RWPE1 (cell line): ENCODE data around the gene ADIPOR1.
"Not testable (repeated sequence)": the region's sequence is repeated elsewhere in the genome, so short reads cannot be mapped to it uniquely, and the experiment has no call there.

Experiments used
- CTCF ChIA-PET: fragments of 350-600 bp; sonication (Branson Sonifier 250); formaldehyde crosslinking; extraction: SDS; loops from one replicate; lab custom pipeline; 2021; lab: Yijun Ruan, JAX
- POLR2A ChIA-PET: fragments of 400-600 bp; formaldehyde crosslinking; extraction: SDS; loops from one replicate; lab custom pipeline; 2020; ENCODE audit warnings: antibody characterized with exemption; ENCODE audit not compliant: low non-redundant PET; lab: Yijun Ruan, JAX
- DNase-seq: peaks from one replicate; pipeline ENCODE4 v3.0.0; 2012; ENCODE audit warnings: low spot score
- H3K27ac ChIP-seq: fragments of 450-650 bp; 2 replicates; pipeline ENCODE4 v1.5.1; 2017
- CTCF ChIP-seq: fragments of 450-650 bp; conservative IDR thresholded peaks from 2 replicates; pipeline ENCODE4 v1.5.1; 2017; ENCODE audit warnings: low read depth, mild to moderate bottlenecking

ADIPOR1 gene

GRCh38 chr1:202915146-202915545 is 43.0 kb downstream of the ADIPOR1 start:
- CTCF ChIA-PET: interaction anchor here (0.6 kb wide), 1 partner anchor 167 kb away, joined by 3 read pairs; no protein-coding TSS in a partner anchor
- no peak for DNase-seq
- POLR2A ChIA-PET: no interaction called here
- H3K27ac ChIP-seq: no peak overlapping the region
- no peak for TF ChIP-seq CTCF

DNA sequence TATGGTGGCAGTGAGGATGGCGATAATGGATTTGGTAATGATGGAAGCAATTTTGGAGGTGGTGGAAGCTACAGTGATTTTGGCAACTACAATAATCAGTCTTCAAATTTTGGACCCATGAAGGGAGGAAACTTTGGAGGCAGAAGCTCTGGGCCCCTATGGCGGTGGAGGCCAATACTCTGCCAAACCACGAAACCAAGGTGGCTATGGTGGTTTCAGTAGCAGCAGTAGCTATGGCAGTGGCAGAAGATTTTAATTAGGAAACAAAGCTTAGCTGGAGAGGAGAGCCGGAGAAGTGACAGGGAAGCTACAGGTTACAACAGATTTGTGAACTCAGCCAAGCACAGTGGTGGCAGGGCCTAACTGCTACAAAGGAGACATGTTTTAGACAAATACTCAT is 45.6 kb downstream of the ADIPOR1 start:
- DNase-seq, POLR2A ChIA-PET, CTCF ChIA-PET, H3K27ac ChIP-seq: not testable (repeated sequence)

GRCh38 chr1:202909494-202909893 is 48.6 kb downstream of the ADIPOR1 start:
- ChIA-PET POLR2A (no interaction called here), CTCF (interaction anchor here (1.1 kb wide), 1 partner anchor 90 kb away, joined by 4 read pairs; no protein-coding TSS in a partner anchor)
- H3K27ac ChIP-seq: no peak overlapping the region
- no peak for DNase-seq
- no peak for TF ChIP-seq CTCF

- CTCF ChIA-PET: interaction anchor here (1.1 kb wide), 1 partner anchor 91 kb away, joined by 4 read pairs; no protein-coding TSS in a partner anchor
- no peak for DNase-seq
- no peak overlapping the region for H3K27ac ChIP-seq
- POLR2A ChIA-PET: no interaction called here
- TF ChIP-seq CTCF: no peak
Observed at GRCh38 chr1:202908998-202909397, 49.1 kb downstream of the ADIPOR1 start.

DNA sequence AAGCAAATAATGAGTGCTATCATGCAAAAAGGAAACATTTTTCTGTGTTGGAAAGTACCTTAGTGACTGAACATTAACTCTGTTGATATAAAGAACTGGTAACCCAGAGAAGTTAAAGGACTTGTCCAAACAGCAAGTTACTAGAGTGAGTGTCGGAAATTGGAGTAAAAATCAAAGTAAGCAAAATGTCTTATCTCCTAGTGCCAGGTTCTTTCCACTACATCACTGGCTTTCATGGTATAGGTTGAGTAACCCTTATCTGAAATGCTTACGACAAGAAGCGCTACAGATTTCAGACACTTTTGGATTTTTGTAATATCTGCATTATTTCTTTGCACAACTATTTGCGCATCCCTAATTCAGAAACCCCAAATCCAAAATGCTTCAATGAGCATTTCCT is 52.8 kb downstream of the ADIPOR1 start:
- H3K27ac ChIP-seq: no peak overlapping the region
- CTCF ChIA-PET: interaction anchor here (0.6 kb wide), 1 partner anchor 546 kb away, joined by 4 read pairs; no protein-coding TSS in a partner anchor
- no peak for TF ChIP-seq CTCF
- POLR2A ChIA-PET: no interaction called here
- no peak for DNase-seq

- DNase-seq, POLR2A ChIA-PET, H3K27ac ChIP-seq: not testable (repeated sequence)
- CTCF ChIA-PET: interaction anchor here (0.6 to 0.7 kb wide), 3 partner anchors 24 to 1592 kb away, joined by 3 to 4 read pairs (median 3); partner anchors contain the start of gene KLHL12
Observed at GRCh38 chr1:202903808-202904207, 54.3 kb downstream of the ADIPOR1 start.

DNA sequence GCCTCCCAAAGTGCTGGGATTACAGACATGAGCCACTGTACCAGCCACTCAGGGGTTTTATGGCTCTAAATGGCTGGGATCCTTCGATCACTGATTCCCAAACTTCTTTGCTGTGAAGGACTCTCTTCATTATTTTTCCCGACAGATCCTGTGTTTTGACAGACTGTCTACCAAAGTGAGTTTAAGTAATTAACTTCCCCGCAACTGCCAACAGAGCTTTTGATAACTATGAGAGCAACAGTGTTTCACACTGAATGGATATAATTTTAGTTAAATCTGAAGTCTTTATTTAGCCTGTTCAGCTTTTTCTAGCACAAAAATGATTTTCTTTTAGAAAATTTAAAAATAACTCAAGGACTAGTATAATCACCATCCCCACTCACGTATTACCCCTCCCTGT is 56.6 kb downstream of the ADIPOR1 start:
- H3K27ac ChIP-seq: no peak overlapping the region
- TF ChIP-seq CTCF: no peak
- ChIA-PET CTCF (interaction anchor here (0.6 to 0.8 kb wide), 3 partner anchors 98 to 168 kb away, joined by 3 to 7 read pairs (median 3); no protein-coding TSS in a partner anchor), POLR2A (interaction anchor here (0.7 kb wide), 1 partner anchor 13 kb away, joined by 4 read pairs; no protein-coding TSS in a partner anchor)
- DNase-seq: no peak

- no peak for TF ChIP-seq CTCF
- CTCF ChIA-PET: interaction anchor here (0.6 kb wide), 1 partner anchor 376 kb away, joined by 4 read pairs; no protein-coding TSS in a partner anchor
Observed at GRCh38 chr1:202892501-202892900, 65.6 kb downstream of the ADIPOR1 start.

More at GRCh38 chr1:202892501-202892900, 65.6 kb downstream of the ADIPOR1 start:
- DNase-seq: peak; percentile 31
- H3K27ac ChIP-seq: peak overlapping the region; percentile 26
- POLR2A ChIA-PET: no interaction called here
